Suprapubic skin (tissue), 3 donors: Measurements from ENCODE around the gene NCL.

Experiments used
- POLR2A ChIP-seq, 2 donors: fragments of 450-650 bp; IDR thresholded peaks; one replicate each; pipeline ENCODE4 v1.6.1; 2017; ENCODE audit warnings: antibody characterized with exemption in 2 of 2, mild to moderate bottlenecking in 2 of 2, moderate library complexity in 2 of 2
- TF ChIP-seq, protein P1 (sequence below), 2 donors: fragments of 200-600 bp in 1 of 2; fragments of 450-650 bp in 1 of 2; sonication (generic) in 1 of 2; IDR thresholded peaks; one replicate each; pipeline ENCODE4 v1.5.1; 2016 to 2019; ENCODE audit warnings: antibody characterized with exemption in 2 of 2, mild to moderate bottlenecking in 1 of 2, moderate library complexity in 1 of 2

GRCh38 chr2:231425291-231425810 is 38.9 kb downstream of the NCL start:
- no peak for TF ChIP-seq POLR2A (IDR thresholded peaks at IDR 0.05)
- TF ChIP-seq, protein P1, sequence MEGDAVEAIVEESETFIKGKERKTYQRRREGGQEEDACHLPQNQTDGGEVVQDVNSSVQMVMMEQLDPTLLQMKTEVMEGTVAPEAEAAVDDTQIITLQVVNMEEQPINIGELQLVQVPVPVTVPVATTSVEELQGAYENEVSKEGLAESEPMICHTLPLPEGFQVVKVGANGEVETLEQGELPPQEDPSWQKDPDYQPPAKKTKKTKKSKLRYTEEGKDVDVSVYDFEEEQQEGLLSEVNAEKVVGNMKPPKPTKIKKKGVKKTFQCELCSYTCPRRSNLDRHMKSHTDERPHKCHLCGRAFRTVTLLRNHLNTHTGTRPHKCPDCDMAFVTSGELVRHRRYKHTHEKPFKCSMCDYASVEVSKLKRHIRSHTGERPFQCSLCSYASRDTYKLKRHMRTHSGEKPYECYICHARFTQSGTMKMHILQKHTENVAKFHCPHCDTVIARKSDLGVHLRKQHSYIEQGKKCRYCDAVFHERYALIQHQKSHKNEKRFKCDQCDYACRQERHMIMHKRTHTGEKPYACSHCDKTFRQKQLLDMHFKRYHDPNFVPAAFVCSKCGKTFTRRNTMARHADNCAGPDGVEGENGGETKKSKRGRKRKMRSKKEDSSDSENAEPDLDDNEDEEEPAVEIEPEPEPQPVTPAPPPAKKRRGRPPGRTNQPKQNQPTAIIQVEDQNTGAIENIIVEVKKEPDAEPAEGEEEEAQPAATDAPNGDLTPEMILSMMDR (IDR thresholded peaks at IDR 0.05) = no peak
